K562 (cell line): ENCODE results near the gene CIAO2B. TPM values are rescaled to one million over a fixed set of nuclear protein-coding genes. Genes with fewer than 3 reads are reported as not detected.

Experiments used
- ETS2 ChIP-seq: IDR thresholded peaks from 2 replicates; pipeline ENCODE4 v1.6.1; 2016; ENCODE audit warnings: borderline replicate concordance, missing genetic modification characterization, mild to moderate bottlenecking, moderate library complexity, missing compliant biosample characterization; ENCODE audit not compliant: poor library complexity, severe bottlenecking
- HMGN3 ChIP-seq: IDR thresholded peaks from 2 replicates; pipeline ENCODE4 v1.6.1; 2011; ENCODE audit warnings: borderline replicate concordance, low read depth, mild to moderate bottlenecking, mixed read lengths, low read length; ENCODE audit not compliant: insufficient read length; ENCODE audit errors: extremely low read depth
- IRF2 ChIP-seq: sonication (generic); formaldehyde crosslinking; IDR thresholded peaks from 2 replicates; pipeline ENCODE4 v1.8.1; 2022; ENCODE audit warnings: mild to moderate bottlenecking, missing genetic modification reagents
- MTA3 ChIP-seq: fragments of 450-650 bp; formaldehyde crosslinking; IDR thresholded peaks from 2 replicates; pipeline ENCODE4 v1.6.1; 2017; ENCODE audit warnings: mild to moderate bottlenecking, borderline replicate concordance
- NFATC3 ChIP-seq: fragments of 450-650 bp; IDR thresholded peaks from 2 replicates; pipeline ENCODE4 v1.6.1; 2017; ENCODE audit warnings: mild to moderate bottlenecking
- NFRKB ChIP-seq: fragments of 450-650 bp; IDR thresholded peaks from 2 replicates; pipeline ENCODE4 v1.6.1; 2016; ENCODE audit warnings: low read depth
- POLR2H ChIP-seq: IDR thresholded peaks from 2 replicates; pipeline ENCODE4 v1.6.1; 2016; ENCODE audit warnings: missing genetic modification characterization, low read depth, mild to moderate bottlenecking, control low read depth, missing compliant biosample characterization, moderate library complexity
- polyA plus RNA-seq, 8 experiments: library from polyadenylated mRNA; depleted of rRNA in 4 of 8; stranded (reverse) in 5 of 8; unstranded in 3 of 8; fragments of >200 nt; fragmentation: Nextera tagmentation in 2 of 8; fragmentation: Illumina TruSeq in 1 of 8; extraction: Ambion mirVana in 2 of 8; extraction: Trizol in 1 of 8; gene quantifications; 2 replicates each; pipeline versions ENCODE4 v1.2.1 to v1.2.3, GENCODE V29; 2011 to 2014; ENCODE audit warnings: inconsistent platforms in 1 of 8, missing spikeins in 1 of 8
- total RNA-seq, 7 experiments: library from RNA; depleted of rRNA in 6 of 7; stranded (reverse); fragments of >200 nt in 6 of 7; fragmentation: Illumina TruSeq in 2 of 7; extraction: Trizol in 2 of 7; gene quantifications; 2 replicates each; pipeline versions ENCODE4 v1.2.1 to v1.2.3, GENCODE V29; 2011 to 2021; ENCODE audit warnings: low replicate concordance in 1 of 7
- TF ChIP-seq, protein P1 (sequence below): fragments of 150-350 bp; IDR thresholded peaks from 2 replicates; pipeline ENCODE4 v1.6.1; 2014; ENCODE audit warnings: low read depth, mild to moderate bottlenecking, low read length, borderline replicate concordance
- TF ChIP-seq, protein P2 (sequence below): sonication (generic); formaldehyde crosslinking; IDR thresholded peaks from 2 replicates; pipeline ENCODE4 v1.8.1; 2023; ENCODE audit warnings: mild to moderate bottlenecking, missing genetic modification reagents
- TF ChIP-seq, protein P3 (sequence below): fragments of 450-650 bp; IDR thresholded peaks from 2 replicates; pipeline ENCODE4 v1.6.1; 2018; ENCODE audit not compliant: partially characterized antibody

The CIAO2B gene
- total and polyA plus RNA-seq, 9 of the 15 experiments (the other 6 are each of a cell fraction or from before 2014, with no cell fraction given): 86.8 to 182 (median 113) TPM

DNA sequence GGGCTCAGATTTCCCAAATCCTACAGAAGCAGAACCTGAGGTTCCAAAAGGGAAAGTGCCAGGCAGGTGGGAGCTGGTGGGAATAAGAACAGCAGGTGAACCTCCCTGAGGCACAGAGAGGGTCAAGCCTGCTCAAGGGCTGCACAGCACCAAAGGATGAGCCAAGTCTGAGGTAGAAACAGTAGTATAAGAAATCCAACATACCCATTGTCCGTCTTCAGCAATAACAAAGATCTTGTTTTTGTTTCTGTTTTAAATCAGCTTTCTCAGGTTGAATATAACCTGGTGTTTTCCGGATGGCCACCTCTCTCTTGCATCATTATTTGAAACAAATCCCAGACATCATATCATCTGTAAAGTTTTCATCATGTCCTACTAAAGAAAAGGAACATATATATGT is 16.2 kb upstream of the CIAO2B start (continued):
- TF ChIP-seq ETS2 (no peak), HMGN3 (no peak), POLR2H (tag) (no peak), IRF2 (CRISPR knock-in tag) (no peak), NFRKB (no peak), NFATC3 (no peak), MTA3 (no peak)
- TF ChIP-seq, protein P1, sequence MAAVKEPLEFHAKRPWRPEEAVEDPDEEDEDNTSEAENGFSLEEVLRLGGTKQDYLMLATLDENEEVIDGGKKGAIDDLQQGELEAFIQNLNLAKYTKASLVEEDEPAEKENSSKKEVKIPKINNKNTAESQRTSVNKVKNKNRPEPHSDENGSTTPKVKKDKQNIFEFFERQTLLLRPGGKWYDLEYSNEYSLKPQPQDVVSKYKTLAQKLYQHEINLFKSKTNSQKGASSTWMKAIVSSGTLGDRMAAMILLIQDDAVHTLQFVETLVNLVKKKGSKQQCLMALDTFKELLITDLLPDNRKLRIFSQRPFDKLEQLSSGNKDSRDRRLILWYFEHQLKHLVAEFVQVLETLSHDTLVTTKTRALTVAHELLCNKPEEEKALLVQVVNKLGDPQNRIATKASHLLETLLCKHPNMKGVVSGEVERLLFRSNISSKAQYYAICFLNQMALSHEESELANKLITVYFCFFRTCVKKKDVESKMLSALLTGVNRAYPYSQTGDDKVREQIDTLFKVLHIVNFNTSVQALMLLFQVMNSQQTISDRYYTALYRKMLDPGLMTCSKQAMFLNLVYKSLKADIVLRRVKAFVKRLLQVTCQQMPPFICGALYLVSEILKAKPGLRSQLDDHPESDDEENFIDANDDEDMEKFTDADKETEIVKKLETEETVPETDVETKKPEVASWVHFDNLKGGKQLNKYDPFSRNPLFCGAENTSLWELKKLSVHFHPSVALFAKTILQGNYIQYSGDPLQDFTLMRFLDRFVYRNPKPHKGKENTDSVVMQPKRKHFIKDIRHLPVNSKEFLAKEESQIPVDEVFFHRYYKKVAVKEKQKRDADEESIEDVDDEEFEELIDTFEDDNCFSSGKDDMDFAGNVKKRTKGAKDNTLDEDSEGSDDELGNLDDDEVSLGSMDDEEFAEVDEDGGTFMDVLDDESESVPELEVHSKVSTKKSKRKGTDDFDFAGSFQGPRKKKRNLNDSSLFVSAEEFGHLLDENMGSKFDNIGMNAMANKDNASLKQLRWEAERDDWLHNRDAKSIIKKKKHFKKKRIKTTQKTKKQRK: no peak
- TF ChIP-seq, protein P2, sequence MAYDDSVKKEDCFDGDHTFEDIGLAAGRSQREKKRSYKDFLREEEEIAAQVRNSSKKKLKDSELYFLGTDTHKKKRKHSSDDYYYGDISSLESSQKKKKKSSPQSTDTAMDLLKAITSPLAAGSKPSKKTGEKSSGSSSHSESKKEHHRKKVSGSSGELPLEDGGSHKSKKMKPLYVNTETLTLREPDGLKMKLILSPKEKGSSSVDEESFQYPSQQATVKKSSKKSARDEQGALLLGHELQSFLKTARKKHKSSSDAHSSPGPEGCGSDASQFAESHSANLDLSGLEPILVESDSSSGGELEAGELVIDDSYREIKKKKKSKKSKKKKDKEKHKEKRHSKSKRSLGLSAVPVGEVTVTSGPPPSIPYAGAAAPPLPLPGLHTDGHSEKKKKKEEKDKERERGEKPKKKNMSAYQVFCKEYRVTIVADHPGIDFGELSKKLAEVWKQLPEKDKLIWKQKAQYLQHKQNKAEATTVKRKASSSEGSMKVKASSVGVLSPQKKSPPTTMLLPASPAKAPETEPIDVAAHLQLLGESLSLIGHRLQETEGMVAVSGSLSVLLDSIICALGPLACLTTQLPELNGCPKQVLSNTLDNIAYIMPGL (CRISPR knock-in tag): no peak
- TF ChIP-seq, protein P3, sequence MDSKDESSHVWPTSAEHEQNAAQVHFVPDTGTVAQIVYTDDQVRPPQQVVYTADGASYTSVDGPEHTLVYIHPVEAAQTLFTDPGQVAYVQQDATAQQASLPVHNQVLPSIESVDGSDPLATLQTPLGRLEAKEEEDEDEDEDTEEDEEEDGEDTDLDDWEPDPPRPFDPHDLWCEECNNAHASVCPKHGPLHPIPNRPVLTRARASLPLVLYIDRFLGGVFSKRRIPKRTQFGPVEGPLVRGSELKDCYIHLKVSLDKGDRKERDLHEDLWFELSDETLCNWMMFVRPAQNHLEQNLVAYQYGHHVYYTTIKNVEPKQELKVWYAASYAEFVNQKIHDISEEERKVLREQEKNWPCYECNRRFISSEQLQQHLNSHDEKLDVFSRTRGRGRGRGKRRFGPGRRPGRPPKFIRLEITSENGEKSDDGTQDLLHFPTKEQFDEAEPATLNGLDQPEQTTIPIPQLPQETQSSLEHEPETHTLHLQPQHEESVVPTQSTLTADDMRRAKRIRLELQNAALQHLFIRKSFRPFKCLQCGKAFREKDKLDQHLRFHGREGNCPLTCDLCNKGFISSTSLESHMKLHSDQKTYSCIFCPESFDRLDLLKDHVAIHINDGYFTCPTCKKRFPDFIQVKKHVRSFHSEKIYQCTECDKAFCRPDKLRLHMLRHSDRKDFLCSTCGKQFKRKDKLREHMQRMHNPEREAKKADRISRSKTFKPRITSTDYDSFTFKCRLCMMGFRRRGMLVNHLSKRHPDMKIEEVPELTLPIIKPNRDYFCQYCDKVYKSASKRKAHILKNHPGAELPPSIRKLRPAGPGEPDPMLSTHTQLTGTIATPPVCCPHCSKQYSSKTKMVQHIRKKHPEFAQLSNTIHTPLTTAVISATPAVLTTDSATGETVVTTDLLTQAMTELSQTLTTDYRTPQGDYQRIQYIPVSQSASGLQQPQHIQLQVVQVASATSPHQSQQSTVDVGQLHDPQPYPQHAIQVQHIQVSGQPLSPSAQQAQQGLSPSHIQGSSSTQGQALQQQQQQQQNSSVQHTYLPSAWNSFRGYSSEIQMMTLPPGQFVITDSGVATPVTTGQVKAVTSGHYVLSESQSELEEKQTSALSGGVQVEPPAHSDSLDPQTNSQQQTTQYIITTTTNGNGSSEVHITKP: no peak
- TF ChIP-seq, all 486 proteins: peak for 4
